C4-2B (cell line): ENCODE results near the gene SLC9A9.

Experiments used
- CTCF ChIP-seq: fragments of 450-650 bp; conservative IDR thresholded peaks from 2 replicates; pipeline ENCODE4 v1.5.1; 2017; ENCODE audit warnings: mild to moderate bottlenecking
- ZFX ChIP-seq: fragments of 450-650 bp; IDR thresholded peaks from 2 replicates; pipeline ENCODE4 v1.6.1; 2017

GRCh38 chr3:143883151-143883550, 34.9 kb upstream of the SLC9A9 start:
- TF ChIP-seq CTCF: no peak
- TF ChIP-seq ZFX: no peak
